PC-9 (cell line): ENCODE results near the gene DYSF.

Source experiments
- EZH2 ChIP-seq: fragments of 200-600 bp; sonication (generic); IDR thresholded peaks from 2 replicates; pipeline ENCODE4 v1.8.0; 2017; ENCODE audit warnings: antibody characterized with exemption, low read depth
- TF ChIP-seq, protein P1 (sequence below): fragments of 200-600 bp; sonication (generic); conservative IDR thresholded peaks from 2 replicates; pipeline ENCODE4 v1.6.1; 2017; ENCODE audit warnings: mixed run types, antibody characterized with exemption, mild to moderate bottlenecking, moderate library complexity

DNA sequence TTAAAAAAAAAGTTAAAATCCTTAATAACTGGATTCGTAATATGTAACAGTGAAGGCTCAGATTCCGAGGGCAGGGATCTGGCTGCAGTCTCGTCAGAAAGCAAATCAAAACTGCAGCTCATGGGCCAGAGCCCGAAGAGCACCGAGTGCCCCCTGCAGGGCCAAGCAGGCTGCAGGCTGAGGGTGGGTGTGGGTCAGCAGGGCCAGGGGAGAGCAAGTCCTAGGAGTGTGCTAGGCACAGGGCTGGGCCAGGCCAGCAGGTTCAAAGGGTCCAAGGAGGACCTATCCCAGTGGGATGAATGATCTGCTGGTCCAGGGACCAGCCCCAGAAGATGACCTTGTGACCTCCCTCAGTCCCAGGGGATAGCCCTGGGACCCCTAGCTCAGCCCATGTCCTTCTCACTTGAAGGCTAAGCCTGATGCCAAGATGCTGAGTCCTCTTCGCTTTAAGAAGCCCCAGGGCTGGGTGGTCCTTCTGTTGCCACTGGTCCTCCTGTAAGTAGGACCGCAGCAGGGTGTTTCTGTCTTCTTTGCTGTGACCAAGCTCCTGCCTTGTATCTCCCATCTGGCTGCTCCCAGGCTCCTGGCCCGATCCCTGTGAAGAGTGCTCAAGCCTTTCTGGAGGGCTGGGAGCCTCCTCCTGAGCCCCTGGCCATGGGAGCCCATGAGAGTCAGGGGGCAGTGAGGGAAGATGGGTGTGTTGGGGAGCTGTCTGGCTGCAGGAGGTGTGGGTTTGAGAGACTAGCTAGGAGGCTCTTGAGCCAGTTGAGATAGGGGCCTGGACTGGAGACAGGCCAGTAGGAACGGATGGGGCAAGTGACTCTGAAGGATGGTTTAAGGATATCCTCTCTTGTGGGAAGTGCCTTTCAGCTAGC, 150.7 kb downstream of the DYSF start:
- TF ChIP-seq, protein P1, sequence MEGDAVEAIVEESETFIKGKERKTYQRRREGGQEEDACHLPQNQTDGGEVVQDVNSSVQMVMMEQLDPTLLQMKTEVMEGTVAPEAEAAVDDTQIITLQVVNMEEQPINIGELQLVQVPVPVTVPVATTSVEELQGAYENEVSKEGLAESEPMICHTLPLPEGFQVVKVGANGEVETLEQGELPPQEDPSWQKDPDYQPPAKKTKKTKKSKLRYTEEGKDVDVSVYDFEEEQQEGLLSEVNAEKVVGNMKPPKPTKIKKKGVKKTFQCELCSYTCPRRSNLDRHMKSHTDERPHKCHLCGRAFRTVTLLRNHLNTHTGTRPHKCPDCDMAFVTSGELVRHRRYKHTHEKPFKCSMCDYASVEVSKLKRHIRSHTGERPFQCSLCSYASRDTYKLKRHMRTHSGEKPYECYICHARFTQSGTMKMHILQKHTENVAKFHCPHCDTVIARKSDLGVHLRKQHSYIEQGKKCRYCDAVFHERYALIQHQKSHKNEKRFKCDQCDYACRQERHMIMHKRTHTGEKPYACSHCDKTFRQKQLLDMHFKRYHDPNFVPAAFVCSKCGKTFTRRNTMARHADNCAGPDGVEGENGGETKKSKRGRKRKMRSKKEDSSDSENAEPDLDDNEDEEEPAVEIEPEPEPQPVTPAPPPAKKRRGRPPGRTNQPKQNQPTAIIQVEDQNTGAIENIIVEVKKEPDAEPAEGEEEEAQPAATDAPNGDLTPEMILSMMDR = no peak
- TF ChIP-seq EZH2 = no peak
